OCI-LY7 (cell line): ENCODE results near the gene SLC39A6. TPM values are rescaled to one million over a fixed set of nuclear protein-coding genes. Genes with fewer than 3 reads are reported as not detected.

Experiments
- BruUV-seq: library from RNA; stranded (reverse); fragments of 400-500 nt; replicated peaks from 2 replicates; lab custom pipeline; 2021; lab: Mats Ljungman, UMichigan
- CTCF ChIA-PET: fragments of 300-600 bp; sonication (Branson Sonifier 250); formaldehyde crosslinking; loops from one replicate; lab custom pipeline; 2022; ENCODE audit warnings: antibody characterized with exemption; ENCODE audit not compliant: unreplicated experiment; lab: Charles Lee
- POLR2A ChIA-PET: fragments of 300-600 bp; sonication (Branson Sonifier 250); formaldehyde crosslinking; loops from one replicate; lab custom pipeline; 2022; ENCODE audit warnings: antibody characterized with exemption; lab: Charles Lee
- DNase-seq: peaks from one replicate; pipeline ENCODE4 v3.0.0-alpha.2; 2015; ENCODE audit warnings: low spot score
- H2AFZ ChIP-seq: fragments of 200-600 bp; sonication (generic), shearing (Covaris generic); 2 replicates; pipeline ENCODE4 v1.6.1; 2014; ENCODE audit warnings: mild to moderate bottlenecking, antibody characterized with exemption, low read length, moderate library complexity
- H3K27ac ChIP-seq: fragments of 200-600 bp; sonication (generic); 2 replicates; pipeline ENCODE4 v1.5.1; 2014; ENCODE audit warnings: mixed run types, low read depth, mild to moderate bottlenecking, moderate library complexity, low read length, inconsistent platforms; ENCODE audit not compliant: poor library complexity, severe bottlenecking
- H3K36me3 ChIP-seq: fragments of 200-600 bp; sonication (generic); 2 replicates; pipeline ENCODE4 v1.6.1; 2014; ENCODE audit warnings: mild to moderate bottlenecking, antibody characterized with exemption, low read length, moderate library complexity, mixed read lengths; ENCODE audit not compliant: insufficient read depth
- H3K4me1 ChIP-seq: fragments of 200-600 bp; sonication (generic); 2 replicates; pipeline ENCODE4 v1.5.1; 2014; ENCODE audit warnings: mild to moderate bottlenecking, low read length; ENCODE audit not compliant: insufficient read depth, poor library complexity, severe bottlenecking
- H3K4me2 ChIP-seq: fragments of 200-600 bp; sonication (generic); 2 replicates; pipeline ENCODE4 v1.6.1; 2014; ENCODE audit warnings: mild to moderate bottlenecking, low read length
- H3K4me3 ChIP-seq: fragments of 200-600 bp; sonication (generic); 2 replicates; pipeline ENCODE4 v1.5.1; 2014; ENCODE audit warnings: mild to moderate bottlenecking, low read depth, low read length; ENCODE audit not compliant: poor library complexity, severe bottlenecking
- H3K79me2 ChIP-seq: fragments of 200-600 bp; sonication (generic); 2 replicates; pipeline ENCODE4 v1.6.1; 2016; ENCODE audit warnings: low read depth, mild to moderate bottlenecking, low read length, moderate library complexity, mixed read lengths; ENCODE audit not compliant: insufficient read depth
- H3K9me2 ChIP-seq: fragments of 200-600 bp; sonication (generic); 2 replicates; pipeline ENCODE4 v1.6.1; 2016; ENCODE audit warnings: mild to moderate bottlenecking, low read length, mixed read lengths; ENCODE audit not compliant: insufficient read depth
- H3K9me3 ChIP-seq: fragments of 200-600 bp; sonication (generic); 2 replicates; pipeline ENCODE4 v1.6.1; 2014; ENCODE audit warnings: mild to moderate bottlenecking, mixed run types, low read length, mixed read lengths
- H4K20me1 ChIP-seq: fragments of 200-600 bp; sonication (generic); 2 replicates; pipeline ENCODE4 v1.6.1; 2014; ENCODE audit warnings: mild to moderate bottlenecking, antibody characterized with exemption, low read length, moderate library complexity, mixed read lengths; ENCODE audit not compliant: insufficient read depth
- EZH2phosphoT487 ChIP-seq: fragments of 200-600 bp; sonication (generic); IDR thresholded peaks from 2 replicates; pipeline ENCODE4 v1.6.1; 2018; ENCODE audit warnings: low read depth, borderline replicate concordance, mild to moderate bottlenecking, mixed run types, antibody characterized with exemption, low read length, moderate library complexity, mixed read lengths
- intact Hi-C: fragments of 100-400 bp; cut with micrococcal nuclease; formaldehyde crosslinking; loops from one replicate; pipeline ENCODE4 v1.10.0; 2022; ENCODE audit not compliant: unreplicated experiment
- total RNA-seq, 2 experiments: library from RNA; depleted of rRNA in 1 of 2; stranded (reverse); fragments of >200 nt in 1 of 2; shearing (Covaris generic) in 1 of 2; gene quantifications; 2 replicates each; pipeline ENCODE4 v1.2.3, GENCODE V29; 2014 to 2022
- TF ChIP-seq, protein P1 (sequence below): fragments of 200-600 bp; sonication (generic); conservative IDR thresholded peaks from 2 replicates; pipeline ENCODE4 v1.5.1; 2014; ENCODE audit warnings: mild to moderate bottlenecking, antibody characterized with exemption, low read length, moderate library complexity, mixed read lengths

The SLC39A6 gene
- total RNA-seq, 2 experiments from 2014 or later, result 11.2 to 14.7 TPM

DNA sequence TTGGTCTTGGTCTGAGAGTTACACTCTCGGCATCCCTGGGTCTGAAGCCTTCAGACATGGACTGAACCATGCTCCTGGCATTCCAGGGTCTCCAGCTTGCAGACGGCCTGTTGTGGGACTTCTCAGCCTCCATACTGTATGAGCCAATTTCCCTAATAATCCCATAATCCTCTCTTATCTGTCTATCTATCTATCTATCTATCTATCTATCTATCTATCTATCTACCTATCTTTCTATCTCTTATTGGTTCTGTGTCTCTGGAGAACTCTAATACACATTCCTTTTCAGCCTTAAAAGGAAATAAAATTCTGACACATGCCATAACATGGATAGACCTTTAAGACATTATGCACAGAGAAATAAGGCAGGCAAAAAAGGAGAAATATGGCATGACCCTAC lies 24.4 kb downstream of the SLC39A6 start:
- H3K4me2 ChIP-seq, result no peak overlapping the region
- no peak for DNase-seq
- ChIA-PET CTCF (no interaction called here), POLR2A (no interaction called here)
- no peaks in the 10 kb centered on the region for H3K9me3 ChIP-seq
- no peak overlapping the region for H3K27ac ChIP-seq
- no peaks in the 10 kb centered on the region for H3K79me2 ChIP-seq
- no peak overlapping the region for H3K4me3 ChIP-seq
- H3K9me2 ChIP-seq, result no peaks in the 10 kb centered on the region
- TF ChIP-seq, protein P1, sequence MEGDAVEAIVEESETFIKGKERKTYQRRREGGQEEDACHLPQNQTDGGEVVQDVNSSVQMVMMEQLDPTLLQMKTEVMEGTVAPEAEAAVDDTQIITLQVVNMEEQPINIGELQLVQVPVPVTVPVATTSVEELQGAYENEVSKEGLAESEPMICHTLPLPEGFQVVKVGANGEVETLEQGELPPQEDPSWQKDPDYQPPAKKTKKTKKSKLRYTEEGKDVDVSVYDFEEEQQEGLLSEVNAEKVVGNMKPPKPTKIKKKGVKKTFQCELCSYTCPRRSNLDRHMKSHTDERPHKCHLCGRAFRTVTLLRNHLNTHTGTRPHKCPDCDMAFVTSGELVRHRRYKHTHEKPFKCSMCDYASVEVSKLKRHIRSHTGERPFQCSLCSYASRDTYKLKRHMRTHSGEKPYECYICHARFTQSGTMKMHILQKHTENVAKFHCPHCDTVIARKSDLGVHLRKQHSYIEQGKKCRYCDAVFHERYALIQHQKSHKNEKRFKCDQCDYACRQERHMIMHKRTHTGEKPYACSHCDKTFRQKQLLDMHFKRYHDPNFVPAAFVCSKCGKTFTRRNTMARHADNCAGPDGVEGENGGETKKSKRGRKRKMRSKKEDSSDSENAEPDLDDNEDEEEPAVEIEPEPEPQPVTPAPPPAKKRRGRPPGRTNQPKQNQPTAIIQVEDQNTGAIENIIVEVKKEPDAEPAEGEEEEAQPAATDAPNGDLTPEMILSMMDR, result no peak
- no peak for TF ChIP-seq EZH2phosphoT487
- H3K36me3 ChIP-seq, result no peaks in the 10 kb centered on the region; the same call in 1 of the 2 replicates
- intact Hi-C loops, result no loop called here
- H3K4me1 ChIP-seq, result no peaks in the 10 kb centered on the region
- no peak overlapping the region for H2AFZ ChIP-seq
- H4K20me1 ChIP-seq, result no peaks in the 10 kb centered on the region
- no TSS peak for BruUV-seq

DNA sequence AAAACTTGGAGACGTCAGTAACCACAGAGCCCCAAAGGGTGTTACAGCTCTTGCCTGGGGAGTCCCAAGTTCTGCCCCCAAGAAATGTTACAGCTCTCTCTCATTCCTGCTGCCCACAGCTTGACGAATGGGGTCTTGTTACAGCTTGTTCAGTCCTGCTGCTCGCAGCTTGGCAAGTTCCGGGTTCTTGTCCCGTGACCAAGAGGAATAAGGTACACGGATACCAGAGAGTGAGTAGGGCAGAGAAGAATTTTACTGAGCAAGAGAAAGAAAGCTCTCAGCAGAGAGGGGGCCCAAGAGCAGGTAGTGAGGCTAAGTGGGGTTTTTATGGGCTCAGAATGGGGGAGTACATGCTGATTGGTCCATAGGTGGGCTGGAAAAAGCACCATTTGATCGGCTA lies 27.2 kb downstream of the SLC39A6 start:
- no peaks in the 10 kb centered on the region for H4K20me1 ChIP-seq
- no peaks in the 10 kb centered on the region for H3K9me3 ChIP-seq
- no peak overlapping the region for H3K4me2 ChIP-seq
- no peak for DNase-seq
- H3K36me3 ChIP-seq, result no peaks in the 10 kb centered on the region
- POLR2A ChIA-PET, result no interaction called here
- no peak overlapping the region for H2AFZ ChIP-seq
- H3K4me1 ChIP-seq, result no peaks in the 10 kb centered on the region
- TF ChIP-seq, protein P1, result no peak
- TF ChIP-seq EZH2phosphoT487, result no peak
- intact Hi-C loops, result no loop called here
- CTCF ChIA-PET, result no interaction called here
- H3K27ac ChIP-seq, result no peak overlapping the region
- BruUV-seq, result no TSS peak
- H3K9me2 ChIP-seq, result no peaks in the 10 kb centered on the region
- no peaks in the 10 kb centered on the region for H3K79me2 ChIP-seq
- no peak overlapping the region for H3K4me3 ChIP-seq

DNA sequence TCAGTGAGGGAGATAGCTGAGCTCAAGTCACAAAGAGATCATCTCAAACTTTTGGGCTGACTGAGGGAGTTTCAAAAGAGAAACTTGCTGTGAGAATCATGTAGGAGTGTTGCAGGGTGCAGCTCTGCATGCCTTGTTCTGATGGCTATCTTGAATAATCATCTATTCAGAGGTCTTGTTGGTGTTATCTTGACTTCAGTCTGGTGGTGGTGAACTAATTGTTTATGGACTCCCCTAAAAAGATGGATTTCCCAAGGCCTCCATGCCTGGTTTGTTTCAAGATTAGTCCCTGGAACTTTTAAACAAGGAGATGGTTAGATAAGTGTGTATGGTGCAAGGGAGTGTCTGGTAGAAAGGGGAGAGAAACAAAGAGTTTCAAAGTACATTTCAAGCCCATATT lies 29.8 kb downstream of the SLC39A6 start:
- no peaks in the 10 kb centered on the region for H4K20me1 ChIP-seq
- no TSS peak for BruUV-seq
- ChIA-PET CTCF (no interaction called here), POLR2A (interaction anchor here (0.9 kb wide), 1 partner anchor 202 kb away, joined by 3 read pairs; no protein-coding TSS in a partner anchor)
- H3K9me3 ChIP-seq, result no peaks in the 10 kb centered on the region
- H3K9me2 ChIP-seq, result no peaks in the 10 kb centered on the region
- no peaks in the 10 kb centered on the region for H3K79me2 ChIP-seq
- no peak overlapping the region for H3K4me3 ChIP-seq
- no peak overlapping the region for H2AFZ ChIP-seq
- H3K4me2 ChIP-seq, result no peak overlapping the region
- H3K36me3 ChIP-seq, result no peaks in the 10 kb centered on the region
- intact Hi-C loops, result loop anchor here (5.0 kb wide), 1 partner anchor 342 kb away; no protein-coding TSS in a partner anchor
- no peak overlapping the region for H3K27ac ChIP-seq
- H3K4me1 ChIP-seq, result no peaks in the 10 kb centered on the region
- no peak for TF ChIP-seq EZH2phosphoT487
- TF ChIP-seq, protein P1, result no peak
- DNase-seq, result no peak
